Stomach (tissue), 19 donors: ENCODE results near the gene TEX2. TPM values are rescaled to one million over a fixed set of nuclear protein-coding genes. Genes with fewer than 3 reads are reported as not detected.

Experiments used
- DNase-seq, 2 donors: peaks; one replicate each; pipeline versions ENCODE4 v3.0.0 to v3.0.0-alpha.2; 2013 to 2019
- H3K27ac ChIP-seq, 5 donors: fragments of 200-600 bp in 4 of 5; sonication (generic) in 4 of 5; one replicate each; pipeline ENCODE4 v1.5.1; 2013 to 2019; ENCODE audit warnings: mild to moderate bottlenecking in 1 of 5, moderate library complexity in 1 of 5
- H3K27me3 ChIP-seq, 3 donors: fragments of 200-600 bp; sonication (generic); one replicate each; pipeline ENCODE4 v1.5.1; 2017 to 2019; ENCODE audit warnings: mixed run types in 1 of 3
- H3K36me3 ChIP-seq, 4 donors: fragments of 200-600 bp; sonication (generic); 1 replicate in 3 of 4; 2 replicates in 1 of 4; pipeline ENCODE4 v1.5.1; 2016 to 2019
- H3K4me1 ChIP-seq, 4 donors: fragments of 200-600 bp; sonication (generic); one replicate each; pipeline ENCODE4 v1.5.1; 2016 to 2019
- H3K4me3 ChIP-seq, 4 donors: fragments of 200-600 bp; sonication (generic) in 3 of 4; one replicate each; pipeline ENCODE4 v1.5.1; 2016 to 2019; ENCODE audit warnings: mild to moderate bottlenecking in 1 of 4
- H3K9me3 ChIP-seq, 4 donors: fragments of 200-600 bp; sonication (generic); one replicate each; pipeline ENCODE4 v1.5.1; 2016 to 2019
- CTCF ChIP-seq, 7 experiments: fragments of 450-650 bp in 4 of 7; fragments of 200-600 bp in 3 of 7; sonication (generic) in 3 of 7; IDR thresholded peaks; one replicate each; pipeline ENCODE4 v1.5.1; 2016 to 2019; ENCODE audit warnings: antibody characterized with exemption in 7 of 7, control low read depth in 2 of 7, mild to moderate bottlenecking in 1 of 7
- EP300 ChIP-seq: sonication (generic); formaldehyde crosslinking; IDR thresholded peaks from one replicate; pipeline ENCODE4 v1.6.1; 2017; ENCODE audit warnings: antibody characterized with exemption
- POLR2A ChIP-seq, 4 donors: fragments of 450-650 bp; IDR thresholded peaks; one replicate each; pipeline ENCODE4 v1.6.1; 2016; ENCODE audit warnings: antibody characterized with exemption in 4 of 4, control low read depth in 2 of 4, mild to moderate bottlenecking in 1 of 4, moderate library complexity in 1 of 4
- POLR2AphosphoS5 ChIP-seq, 3 donors: sonication (generic); formaldehyde crosslinking; IDR thresholded peaks; one replicate each; pipeline ENCODE4 v1.6.1; 2016; ENCODE audit warnings: antibody characterized with exemption in 3 of 3
- WGBS, 5 donors: extraction: QIAGEN DNeasy Blood & Tissue Kit in 3 of 5; methylation state at CpG; one replicate each; pipeline versions ENCODE4 v1.1.5 to v1.1.7; 2013 to 2018; 5-methylcytosine and 5-hydroxymethylcytosine counted together
- intact Hi-C: fragments of 100-400 bp; cut with DNase I; formaldehyde crosslinking; loops from one replicate; pipeline ENCODE4 v1.15.1; 2023; ENCODE audit warnings: low total_unique reads
- long read RNA-seq, 10 donors: transcript quantifications; one replicate each; lab custom pipeline, GENCODE V29; 2026
- polyA plus RNA-seq, 3 donors: library from polyadenylated mRNA; stranded (reverse); fragments of 200-250 nt; gene quantifications; one replicate each; pipeline ENCODE4 v1.2.3, GENCODE V29; 2013
- total RNA-seq, 5 donors: library from RNA; depleted of rRNA; stranded (reverse); fragments of >200 nt; gene quantifications; one replicate each; pipeline versions ENCODE4 v1.1.0 to v1.2.3, GENCODE V29; 2014 to 2016
- donor health status: healthy with polysubstance abuse.
- donor health status: Bipolar disorder and iron deficiency.
- donor health status: healthy.

TEX2 gene
- total RNA-seq (10 to 100 TPM; 17.5 to 50.6 (median 40.0) TPM), polyA plus RNA-seq (1 to 10 TPM; 5.8 to 8.0 (median 7.7) TPM)
- long read RNA-seq, donor 1: 0 reads
- long read RNA-seq, donor 2, full-length matches to known transcripts: 2 of 2 reads
- long read RNA-seq, donor 2, partial matches to known transcripts: 0 of 2 reads
- long read RNA-seq, donor 2, other reads (novel, unspliced or antisense): 0 of 2 reads
- long read RNA-seq, donor 3, full-length matches to known transcripts: 1 of 6 reads
- long read RNA-seq, donor 3, partial matches to known transcripts: 5 of 6 reads
- long read RNA-seq, donor 3, other reads (novel, unspliced or antisense): 0 of 6 reads
- long read RNA-seq, donor 4: 0 reads
- long read RNA-seq, donor 5: 0 reads
- long read RNA-seq, donor 6, full-length matches to known transcripts: 2 of 2 reads
- long read RNA-seq, donor 6, partial matches to known transcripts: 0 of 2 reads
- long read RNA-seq, donor 6, other reads (novel, unspliced or antisense): 0 of 2 reads
- long read RNA-seq, donor 7: 0 reads
- long read RNA-seq, donor 8, full-length matches to known transcripts: 1 of 6 reads
- long read RNA-seq, donor 8, partial matches to known transcripts: 5 of 6 reads
- long read RNA-seq, donor 8, other reads (novel, unspliced or antisense): 0 of 6 reads
- long read RNA-seq, donor 9: 0 reads
- long read RNA-seq, donor 10, full-length matches to known transcripts: 1 of 1 reads
- long read RNA-seq, donor 10, partial matches to known transcripts: 0 of 1 reads
- long read RNA-seq, donor 10, other reads (novel, unspliced or antisense): 0 of 1 reads

- H3K4me1 ChIP-seq: peaks cover 19 to 45% (median 29%) of the 10 kb centered on the region in 4 donors
- H3K36me3 ChIP-seq: no peaks in the 10 kb centered on the region
- TF ChIP-seq CTCF (IDR thresholded peaks at IDR 0.05) (peak in 1 of 7 experiments; percentile 5), EP300 (no peak), POLR2A (IDR thresholded peaks at IDR 0.05) (peak in 1 of 4 donors; percentile 21), POLR2AphosphoS5 (IDR thresholded peaks at IDR 0.05) (peak; percentile 23 to 82 (median 81))
- no peaks in the 10 kb centered on the region for H3K27me3 ChIP-seq
- peak; percentile 93 to 97 for DNase-seq
- intact Hi-C loops: loop anchor here (10.0 kb wide), 1 partner anchor 108 kb away; no protein-coding TSS in a partner anchor
- WGBS, 5 donors: 0 to 7% (median 1%) methylated on average over 8 to 69 of the region's 69 CpGs
- peak within 1 kb of the TSS; percentile 95 to 99 (median 98) for H3K4me3 ChIP-seq
- H3K9me3 ChIP-seq: no peaks in the 10 kb centered on the region
- peak within 1 kb of the TSS; percentile 92 to 99 (median 95) for H3K27ac ChIP-seq
Observed at GRCh38 chr17:64263000-64263766, at the start of gene TEX2. TSS of gene TEX2 (minus strand) at chr17:64263260. CDS start at chr17:64214217, 49,043 bp downstream.

GRCh38 chr17:64309710-64310109 is 46.6 kb upstream of the TEX2 start:
- intact Hi-C loops: loop anchor here (5.0 kb wide), 1 partner anchor 103 kb away; no protein-coding TSS in a partner anchor
- Histone ChIP-seq H3K9me3 (no peaks in the 10 kb centered on the region), H3K27me3 (no peaks in the 10 kb centered on the region), H3K36me3 (no peaks in the 10 kb centered on the region), H3K4me1 (peaks cover 0 to 7% (median 2%) of the 10 kb centered on the region in 4 donors), H3K27ac (no peak overlapping the region), H3K4me3 (no peak overlapping the region)
- 52 to 85% (median 71%) methylated on average over 4 of the region's 4 CpGs for WGBS, 5 donors
- TF ChIP-seq CTCF (IDR thresholded peaks at IDR 0.05) (no peak), POLR2AphosphoS5 (IDR thresholded peaks at IDR 0.05) (no peak), POLR2A (IDR thresholded peaks at IDR 0.05) (no peak), EP300 (no peak)
- DNase-seq: no peak

- no peak for DNase-seq
Observed at GRCh38 chr17:64309021-64309420, 46.0 kb upstream of the TEX2 start.

More at GRCh38 chr17:64309021-64309420, 46.0 kb upstream of the TEX2 start:
- H3K27me3 ChIP-seq: no peaks in the 10 kb centered on the region
- no peak overlapping the region for H3K4me3 ChIP-seq
- peaks cover 0 to 4% (median 0%) of the 10 kb centered on the region in 4 donors for H3K4me1 ChIP-seq
- WGBS, 5 donors: 58 to 74% (median 71%) methylated on average over 2 of the region's 2 CpGs
- TF ChIP-seq CTCF (IDR thresholded peaks at IDR 0.05): no peak
- TF ChIP-seq EP300: no peak
- TF ChIP-seq POLR2A (IDR thresholded peaks at IDR 0.05): no peak
- TF ChIP-seq POLR2AphosphoS5 (IDR thresholded peaks at IDR 0.05): no peak
- H3K36me3 ChIP-seq: no peaks in the 10 kb centered on the region
- H3K27ac ChIP-seq: no peak overlapping the region
- intact Hi-C loops: loop anchor here (5.0 kb wide), 1 partner anchor 103 kb away; no protein-coding TSS in a partner anchor
- no peaks in the 10 kb centered on the region for H3K9me3 ChIP-seq
